Glomerular endothelial cell (primary cell): Measurements from ENCODE around the gene LAMB3. TPM values are rescaled to one million over a fixed set of nuclear protein-coding genes. Genes with fewer than 3 reads are reported as not detected.

Experiments
- DNase-seq: peaks from one replicate; pipeline ENCODE4 v3.0.0-alpha.2; 2011; ENCODE audit warnings: low read depth, low spot score; ENCODE audit errors: extremely low read depth
- total RNA-seq: library from RNA; depleted of rRNA; stranded (reverse); fragments of >200 nt; gene quantifications from 2 replicates; pipeline ENCODE4 v1.2.3, GENCODE V29; 2015

The LAMB3 gene
- total RNA-seq, 1 donor from 2014 or later, result 24.5 TPM

DNA sequence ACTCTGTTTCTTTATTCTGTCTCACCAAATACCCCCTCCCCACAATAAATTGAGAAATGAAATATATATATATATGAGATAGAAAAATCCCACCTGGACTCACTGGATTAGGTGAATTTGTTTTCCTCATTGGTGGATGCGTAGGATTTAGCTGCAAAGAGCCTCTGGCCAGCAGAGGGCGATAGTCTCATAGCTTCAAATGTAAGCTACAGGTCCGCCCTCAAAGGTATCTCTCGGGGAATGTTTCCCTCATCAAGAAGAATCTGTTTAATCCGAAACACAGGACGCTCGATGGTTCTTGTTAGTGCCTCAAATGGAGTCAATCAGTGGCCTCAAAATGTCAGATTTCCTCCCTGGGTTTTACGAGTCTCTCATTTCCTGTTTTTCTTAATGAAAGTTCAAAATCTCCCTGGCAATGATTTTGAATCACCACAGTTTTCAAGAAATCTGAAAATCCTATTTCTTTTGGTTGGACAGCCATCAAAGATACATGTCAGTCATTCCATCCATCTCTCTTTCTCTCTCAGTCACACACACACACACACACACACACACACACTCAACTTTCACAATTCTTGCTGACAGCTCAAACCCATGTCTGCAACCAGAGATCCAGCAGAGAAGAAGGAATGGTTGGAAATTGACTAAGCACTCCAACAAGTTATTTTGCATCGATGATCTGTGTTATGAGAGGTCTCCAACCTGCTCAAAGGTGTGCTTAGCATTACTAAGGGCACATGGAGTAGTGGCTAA lies 82.6 kb downstream of the LAMB3 start:
- DNase-seq, result peak; percentile 67

DNA sequence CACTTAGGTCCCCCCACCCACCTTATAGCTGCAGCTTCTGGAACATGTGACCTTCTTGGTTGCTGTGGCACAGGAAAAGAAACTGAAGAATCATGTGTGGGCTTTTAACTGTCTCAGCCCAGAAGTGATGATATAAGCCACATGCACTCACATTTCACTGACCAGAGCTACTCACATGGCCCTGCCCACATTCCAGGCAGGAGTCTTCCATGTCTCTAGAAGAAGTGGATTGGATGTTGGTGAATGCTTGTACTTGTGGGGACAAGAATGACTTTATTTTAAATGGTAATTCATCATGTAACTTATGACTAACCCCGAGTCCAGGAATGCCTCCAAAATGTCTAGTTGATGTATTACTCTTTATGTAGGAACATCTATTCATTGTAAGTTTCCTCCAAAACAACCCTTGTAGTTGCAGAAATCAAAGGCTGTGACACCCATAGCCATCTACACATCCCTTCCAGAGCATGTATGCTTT lies 84.5 kb downstream of the LAMB3 start:
- no peak for DNase-seq

DNA sequence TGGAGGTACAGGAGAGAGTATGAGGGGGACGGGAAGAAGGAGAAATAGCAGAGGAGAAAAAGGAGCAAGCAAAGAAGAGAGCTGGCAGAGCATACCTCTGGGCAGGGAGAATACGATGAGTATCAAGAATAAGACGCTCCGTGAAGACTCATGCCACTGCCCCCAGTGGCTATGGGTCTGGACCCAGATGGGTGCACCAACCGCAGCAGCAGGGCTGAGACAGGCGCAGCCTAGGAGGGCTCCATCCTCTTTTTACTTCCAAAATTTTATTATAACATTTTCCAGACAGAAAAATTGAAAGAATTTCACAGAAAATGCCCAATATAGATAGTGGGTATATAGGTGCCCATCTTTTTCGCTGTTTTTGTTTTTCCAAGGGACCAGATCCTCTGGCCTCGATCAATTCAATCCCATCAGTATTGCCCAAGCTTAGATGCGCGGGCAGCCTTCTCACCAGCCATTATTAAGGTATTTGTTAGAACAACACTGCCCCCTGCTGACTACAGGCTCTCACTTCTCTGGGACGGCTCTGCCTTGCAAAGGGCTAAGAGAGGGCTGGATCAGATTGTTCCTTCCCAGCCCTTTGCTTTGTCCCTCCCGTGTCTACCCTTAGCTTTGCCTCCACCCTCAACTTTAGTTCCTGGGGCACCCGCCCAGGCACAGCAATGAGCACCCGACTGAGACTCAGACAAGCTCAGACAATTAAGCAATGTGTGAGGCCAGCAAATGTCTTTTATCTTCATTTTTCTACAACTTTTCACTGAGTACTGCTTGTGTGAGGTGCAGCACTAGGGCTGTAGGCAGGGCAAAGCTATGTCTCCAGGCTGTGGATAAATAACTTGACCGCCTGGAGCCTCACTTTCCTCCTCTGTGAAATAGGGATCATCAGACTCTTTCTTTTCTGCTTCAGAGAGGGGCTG lies 86.2 kb downstream of the LAMB3 start:
- DNase-seq, result peak; percentile 69

Other genes with a start within 250 kb of the LAMB3 start
- gene CAMK1G, start 68.7 kb downstream of the LAMB3 start, total RNA-seq, result 0.12 and 0.39 TPM in 2 replicates
- gene G0S2, start 23.0 kb upstream of the LAMB3 start, total RNA-seq, result 1.7 and 6.4 TPM in 2 replicates
- not detected in 2 replicates for gene HSD11B1, start 52.4 kb upstream of the LAMB3 start, total RNA-seq
- not detected in 2 replicates for gene TRAF3IP3, start 103.6 kb upstream of the LAMB3 start, total RNA-seq
- gene C1orf74, start 132.1 kb upstream of the LAMB3 start, total RNA-seq, result 1.1 and 1.5 TPM in 2 replicates
- gene IRF6, start 153.7 kb upstream of the LAMB3 start, total RNA-seq, result 0.82 and 1.8 TPM in 2 replicates
- 7.0 and 9.1 TPM in 2 replicates for gene UTP25, start 175.5 kb upstream of the LAMB3 start, total RNA-seq